ENCODE results near the gene CCDC124.

DNA sequence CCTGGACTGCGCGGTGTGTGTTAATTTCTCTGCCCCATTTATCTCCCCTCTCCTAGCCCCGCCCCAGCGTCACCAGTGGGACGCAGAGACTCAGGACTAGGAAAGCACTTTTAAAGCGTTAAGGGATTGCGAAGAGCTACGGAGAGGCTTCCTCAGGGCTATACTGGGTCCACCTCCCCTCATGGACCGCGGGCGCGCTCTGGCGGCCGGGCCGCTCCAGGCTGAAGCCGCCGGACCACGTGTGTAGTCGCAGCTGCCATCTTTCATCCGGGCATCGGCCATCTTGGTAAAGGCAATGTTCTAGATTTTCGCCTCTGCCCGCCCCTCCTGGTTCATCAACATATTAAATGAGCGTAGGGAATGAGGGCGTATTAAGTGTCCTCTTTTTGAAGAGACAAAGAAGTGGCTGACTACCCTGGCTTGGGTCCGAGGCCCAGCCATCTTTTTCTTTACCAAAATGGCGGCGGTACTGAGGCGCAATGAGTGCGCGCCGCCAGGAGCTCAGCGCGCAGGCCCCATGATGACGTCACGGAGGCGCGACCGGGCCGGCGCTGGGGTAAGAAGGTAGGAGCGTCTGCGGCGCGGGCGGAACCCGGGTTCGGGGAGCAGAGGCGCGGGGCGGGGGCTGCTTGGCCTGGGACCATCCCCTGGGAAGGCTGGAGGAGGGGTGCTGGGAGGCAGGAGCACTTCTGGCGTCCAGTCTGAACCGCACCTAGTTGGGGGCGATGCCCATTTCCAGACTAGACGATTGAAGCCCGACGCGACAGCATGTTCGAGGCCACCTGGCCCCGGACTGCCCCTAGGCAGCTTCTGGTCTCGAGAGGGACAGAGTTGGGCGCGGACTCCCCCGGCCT is at the start of gene CCDC124:
- TF ChIP-seq, protein P1, sequence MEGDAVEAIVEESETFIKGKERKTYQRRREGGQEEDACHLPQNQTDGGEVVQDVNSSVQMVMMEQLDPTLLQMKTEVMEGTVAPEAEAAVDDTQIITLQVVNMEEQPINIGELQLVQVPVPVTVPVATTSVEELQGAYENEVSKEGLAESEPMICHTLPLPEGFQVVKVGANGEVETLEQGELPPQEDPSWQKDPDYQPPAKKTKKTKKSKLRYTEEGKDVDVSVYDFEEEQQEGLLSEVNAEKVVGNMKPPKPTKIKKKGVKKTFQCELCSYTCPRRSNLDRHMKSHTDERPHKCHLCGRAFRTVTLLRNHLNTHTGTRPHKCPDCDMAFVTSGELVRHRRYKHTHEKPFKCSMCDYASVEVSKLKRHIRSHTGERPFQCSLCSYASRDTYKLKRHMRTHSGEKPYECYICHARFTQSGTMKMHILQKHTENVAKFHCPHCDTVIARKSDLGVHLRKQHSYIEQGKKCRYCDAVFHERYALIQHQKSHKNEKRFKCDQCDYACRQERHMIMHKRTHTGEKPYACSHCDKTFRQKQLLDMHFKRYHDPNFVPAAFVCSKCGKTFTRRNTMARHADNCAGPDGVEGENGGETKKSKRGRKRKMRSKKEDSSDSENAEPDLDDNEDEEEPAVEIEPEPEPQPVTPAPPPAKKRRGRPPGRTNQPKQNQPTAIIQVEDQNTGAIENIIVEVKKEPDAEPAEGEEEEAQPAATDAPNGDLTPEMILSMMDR (IDR thresholded peaks at IDR 0.05; ENCODE audit: low read depth, low read length, missing input control): peak; percentile 88
- TF ChIP-seq, protein P2, sequence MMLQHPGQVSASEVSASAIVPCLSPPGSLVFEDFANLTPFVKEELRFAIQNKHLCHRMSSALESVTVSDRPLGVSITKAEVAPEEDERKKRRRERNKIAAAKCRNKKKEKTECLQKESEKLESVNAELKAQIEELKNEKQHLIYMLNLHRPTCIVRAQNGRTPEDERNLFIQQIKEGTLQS (IDR thresholded peaks at IDR 0.05): no peak
- TF ChIP-seq, protein P3, sequence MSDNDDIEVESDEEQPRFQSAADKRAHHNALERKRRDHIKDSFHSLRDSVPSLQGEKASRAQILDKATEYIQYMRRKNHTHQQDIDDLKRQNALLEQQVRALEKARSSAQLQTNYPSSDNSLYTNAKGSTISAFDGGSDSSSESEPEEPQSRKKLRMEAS (IDR thresholded peaks at IDR 0.05): peak; percentile 74
- TF ChIP-seq RXRA (IDR thresholded peaks at IDR 0.05) (peak in 1 of 2 donors; percentile 40), YY1 (IDR thresholded peaks at IDR 0.05) (peak; percentile 100), RAD21 (IDR thresholded peaks at IDR 0.05) (peak; percentile 87 to 90)

All from liver (tissue), 3 donors.